GM19372 (cell line): ENCODE data around the gene DELE1.

Experiments used
- ATAC-seq: cut with Tn5 transposase; IDR thresholded peaks from one replicate; pipeline ENCODE4 v1.9.1; 2021; ENCODE audit warnings: mild to moderate bottlenecking, low read depth, moderate library complexity; ENCODE audit not compliant: unreplicated experiment

DELE1 gene

GRCh38 chr5:141952020-141952419 lies 28.3 kb downstream of the DELE1 start:
- ATAC-seq: no peak

- no peak for ATAC-seq
Observed at GRCh38 chr5:141954194-141954593, 30.5 kb downstream of the DELE1 start.

- ATAC-seq: no peak
Observed at GRCh38 chr5:141957367-141957996, 33.8 kb downstream of the DELE1 start.

- ATAC-seq: no peak
Observed at GRCh38 chr5:141958113-141958512, 34.4 kb downstream of the DELE1 start, which contains the start of gene PCDH12. PCDH12 (minus strand) TSS chr5:141958202; CDS start chr5:141957851, 351 bp downstream.

GRCh38 chr5:141958546-141959172 lies 35.0 kb downstream of the DELE1 start:
- no peak for ATAC-seq

- no peak for ATAC-seq
Observed at GRCh38 chr5:141960018-141960417, 36.3 kb downstream of the DELE1 start.

- ATAC-seq: peak; percentile 98
Observed at GRCh38 chr5:141960449-141961323, 37.0 kb downstream of the DELE1 start.

- ATAC-seq: no peak
Observed at GRCh38 chr5:141961466-141961865, 37.8 kb downstream of the DELE1 start.

GRCh38 chr5:141963701-141964100 lies 40.0 kb downstream of the DELE1 start:
- ATAC-seq: no peak

- no peak for ATAC-seq
Observed at GRCh38 chr5:141965071-141965470, 41.4 kb downstream of the DELE1 start.

- ATAC-seq: no peak
Observed at GRCh38 chr5:141966275-141966962, 42.7 kb downstream of the DELE1 start.

GRCh38 chr5:141966963-141967333 lies 43.3 kb downstream of the DELE1 start:
- no peak for ATAC-seq

GRCh38 chr5:141968914-141969608 lies 45.4 kb downstream of the DELE1 start, which contains the start of gene RNF14:
RNF14 (plus strand) TSS chr5:141969105; CDS start chr5:141973589, 4,484 bp downstream.
- peak; percentile 90 for ATAC-seq

GRCh38 chr5:141969783-141970771 lies 46.4 kb downstream of the DELE1 start:
- ATAC-seq: peak; percentile 46

GRCh38 chr5:141973871-141974595 lies 50.4 kb downstream of the DELE1 start:
- no peak for ATAC-seq

GRCh38 chr5:141976176-141976575 lies 52.5 kb downstream of the DELE1 start:
- no peak for ATAC-seq

GRCh38 chr5:141978389-141978788 lies 54.7 kb downstream of the DELE1 start:
- no peak for ATAC-seq

GRCh38 chr5:141982626-141983025 lies 59.0 kb downstream of the DELE1 start:
- ATAC-seq: no peak
